Effector CD4-positive, alpha-beta T cell (primary cell): ENCODE measurements around the gene EIF2B4.
A peak's percentile ranks its signal among the peaks of the same experiment; 100 is the strongest.
"Not testable (repeated sequence)": the region's sequence is repeated elsewhere in the genome, so short reads cannot be mapped to it uniquely, and the experiment has no call there.

ENCODE experiments used
- DNase-seq: peaks from one replicate; pipeline ENCODE4 v3.0.0-alpha.2; 2020

Gene EIF2B4

GRCh38 chr2:27377618-27378095 is 7.5 kb upstream of the EIF2B4 start:
- DNase-seq: no peak

- DNase-seq: no peak
Measured at GRCh38 chr2:27376866-27377617, 6.9 kb upstream of the EIF2B4 start.

DNA sequence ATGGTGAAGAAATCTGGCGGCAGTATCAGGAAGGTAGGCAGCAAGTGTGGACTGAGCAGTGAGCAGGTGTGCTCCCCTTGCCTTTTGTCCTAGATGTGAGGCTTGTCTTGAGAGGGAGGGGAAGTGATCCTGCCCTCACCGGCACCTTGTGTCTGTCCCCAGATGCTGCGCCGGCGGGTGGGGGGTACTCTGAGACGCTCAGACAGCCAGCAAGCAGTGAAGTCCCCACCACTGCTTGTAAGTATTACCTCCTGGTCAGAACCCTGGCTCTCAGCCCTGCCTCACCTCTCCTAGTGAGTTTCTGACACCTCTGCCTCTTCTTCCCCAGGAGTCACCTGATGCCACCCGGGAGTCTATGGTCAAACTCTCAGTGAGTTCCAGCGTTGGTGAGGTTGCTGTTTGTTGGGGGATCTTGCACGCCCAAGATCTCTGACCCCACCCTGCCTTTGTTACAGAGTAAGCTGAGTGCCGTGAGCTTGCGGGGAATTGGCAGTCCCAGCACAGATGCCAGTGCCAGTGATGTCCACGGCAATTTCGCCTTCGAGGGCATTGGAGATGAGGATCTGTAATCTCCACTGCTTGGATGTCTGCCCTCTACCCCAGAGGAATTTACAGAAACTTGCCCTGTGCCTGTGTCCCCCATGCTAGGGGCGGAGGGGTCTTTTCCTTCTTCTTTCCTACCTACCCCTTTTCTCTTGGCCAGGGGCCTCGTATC is 6.2 kb upstream of the EIF2B4 start:
- DNase-seq: no peak

DNA sequence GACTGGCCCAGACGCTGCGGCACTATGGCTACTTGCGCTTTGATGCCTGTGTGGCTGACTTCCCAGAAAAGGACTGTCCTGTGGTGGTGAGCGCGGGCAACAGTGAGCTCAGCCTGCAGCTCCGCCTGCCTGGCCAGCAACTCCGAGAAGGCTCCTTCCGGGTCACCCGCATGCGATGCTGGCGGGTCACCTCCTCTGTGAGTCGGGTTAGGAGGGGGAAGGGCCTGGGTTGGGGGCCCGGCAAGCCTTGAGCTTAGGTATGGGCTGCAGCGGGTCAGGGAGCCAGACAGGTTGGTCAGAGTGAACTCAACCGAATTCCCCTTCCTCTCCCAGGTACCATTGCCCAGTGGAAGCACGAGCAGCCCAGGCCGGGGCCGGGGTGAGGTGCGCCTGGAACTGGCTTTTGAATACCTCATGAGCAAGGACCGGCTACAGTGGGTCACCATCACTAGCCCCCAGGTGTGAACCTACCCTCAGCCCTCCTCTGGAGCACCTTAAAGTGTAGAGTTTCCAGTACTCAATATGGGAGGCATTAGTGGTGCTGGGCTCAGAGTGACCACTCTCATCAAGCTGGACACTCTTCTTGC is 5.5 kb upstream of the EIF2B4 start:
- DNase-seq: no peak

DNA sequence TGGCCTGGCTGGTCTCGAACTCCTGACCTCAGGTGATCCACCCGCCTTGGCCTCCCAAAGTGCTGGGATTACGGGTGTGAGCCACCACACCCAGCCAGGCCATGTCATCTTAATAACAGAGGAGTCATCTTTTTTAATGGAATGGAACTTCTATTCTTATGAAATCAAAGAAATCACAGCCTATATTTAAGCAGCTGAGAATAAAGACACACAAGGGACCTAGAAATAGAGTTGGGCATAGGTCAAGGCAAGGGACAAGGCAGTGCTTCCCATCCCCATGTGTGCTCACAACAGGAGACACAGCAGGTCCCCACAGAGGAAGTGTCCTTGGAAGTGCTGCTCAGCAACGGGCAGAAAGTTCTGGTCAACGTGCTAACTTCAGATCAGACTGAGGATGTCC is 3.4 kb upstream of the EIF2B4 start:
- DNase-seq: no peak

DNA sequence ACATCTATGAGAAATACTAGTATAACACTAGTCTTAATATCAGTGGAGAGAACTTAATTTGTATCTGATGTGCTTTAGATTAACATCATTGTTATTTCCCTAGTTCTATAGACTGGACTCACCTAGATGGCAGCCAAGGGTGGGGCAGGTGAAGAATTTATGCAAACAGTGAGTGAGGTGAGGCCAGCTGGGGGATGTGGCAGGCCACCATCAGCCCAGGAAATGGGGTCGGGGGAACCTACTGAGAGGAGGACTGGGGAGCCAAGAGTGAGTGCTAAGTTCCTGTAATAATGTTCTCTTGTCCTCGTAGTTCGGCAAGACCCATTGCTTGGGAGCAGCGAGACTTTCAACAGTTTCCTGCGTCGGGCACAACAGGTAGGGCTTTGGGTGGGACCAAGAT is 2.8 kb upstream of the EIF2B4 start:
- no peak for DNase-seq

DNA sequence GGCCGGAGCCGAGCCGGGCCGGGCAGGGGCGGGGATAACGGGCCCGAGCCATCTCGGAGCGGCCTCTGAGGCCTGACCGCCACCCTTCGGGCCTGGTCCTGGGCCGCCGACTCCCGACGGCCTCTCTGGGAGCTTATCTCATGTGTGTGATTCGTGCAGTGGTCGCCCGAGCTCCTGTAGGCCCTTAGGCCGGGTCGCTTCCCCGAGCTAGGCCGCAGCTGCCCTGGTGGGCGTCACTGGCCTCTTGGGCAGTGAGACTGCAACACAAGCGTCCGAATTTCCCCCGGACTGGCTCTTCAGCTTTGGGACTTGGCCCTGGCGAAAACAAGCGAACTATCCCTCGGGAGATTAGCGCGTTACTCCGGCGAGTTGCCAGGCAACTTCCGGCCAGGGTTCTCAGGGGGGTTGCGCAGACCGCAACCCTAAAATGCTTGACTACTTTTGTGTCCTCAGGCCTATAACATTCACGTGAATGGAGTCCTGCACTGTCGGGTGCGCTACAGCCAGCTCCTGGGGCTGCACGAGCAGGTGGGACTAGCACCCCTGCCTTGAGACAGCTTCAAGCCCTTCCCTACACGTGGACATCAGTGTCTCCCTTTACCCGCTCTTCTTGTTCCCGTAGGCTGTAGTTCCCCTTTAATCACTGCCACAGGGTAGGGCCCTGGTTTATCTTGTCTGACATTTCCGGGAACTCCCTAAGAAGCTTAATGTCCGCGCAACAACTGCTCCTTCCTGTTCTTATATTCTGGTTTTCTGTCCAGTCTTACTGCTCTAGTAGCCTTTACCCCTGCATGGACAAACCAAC is 880 bp upstream of the EIF2B4 start:
- peak; percentile 12 for DNase-seq

GRCh38 chr2:27369471-27370025 is 590 bp downstream of the EIF2B4 start:
- DNase-seq: no peak

GRCh38 chr2:27363933-27364332 is 6.2 kb downstream of the EIF2B4 start:
- no peak for DNase-seq

DNA sequence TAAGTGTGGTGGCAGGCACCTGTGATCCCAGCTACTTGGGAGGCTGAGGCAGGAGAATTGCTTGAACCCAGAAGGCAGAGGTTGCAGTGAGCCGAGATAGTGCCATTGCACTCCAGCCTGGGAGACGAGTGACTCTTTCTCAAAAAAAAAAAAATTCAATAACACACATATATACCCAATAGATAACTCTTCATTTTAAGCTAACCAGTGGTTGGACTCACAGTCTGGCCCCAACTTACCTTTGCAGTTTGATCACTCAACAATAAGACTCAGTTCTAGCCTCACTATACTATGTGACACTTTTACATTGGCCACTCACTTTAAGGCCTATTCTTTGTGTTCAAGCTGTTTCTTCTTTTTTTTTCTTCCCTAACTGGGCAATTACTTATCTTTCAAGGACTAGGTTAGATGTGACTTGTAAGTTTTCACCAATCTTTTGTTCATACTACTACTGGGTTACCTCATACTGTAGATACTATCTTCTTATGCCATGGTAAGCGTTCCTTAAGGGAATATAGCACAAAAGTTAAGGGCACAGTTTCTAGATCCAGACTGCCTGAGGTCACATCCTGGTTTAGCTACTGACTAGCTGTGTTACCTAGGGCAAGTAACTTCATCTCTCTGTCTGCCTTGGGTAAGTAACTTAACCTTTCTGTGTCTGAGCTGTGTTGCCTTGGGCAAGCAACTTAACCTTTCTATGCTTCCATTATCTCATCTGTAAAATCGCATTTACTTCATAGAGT is 7.3 kb downstream of the EIF2B4 start:
- DNase-seq: no peak

GRCh38 chr2:27356382-27357181 is 13.6 kb downstream of the EIF2B4 start, which contains the start of gene GTF3C2:
TSS of gene GTF3C2 (minus strand) at chr2:27356764. CDS start at chr2:27343554, 13,210 bp downstream.
- peak; percentile 91 for DNase-seq

- DNase-seq: no peak
Measured at GRCh38 chr2:27356056-27356381, 14.1 kb downstream of the EIF2B4 start.

- DNase-seq: no peak
Measured at GRCh38 chr2:27354597-27354927, 15.6 kb downstream of the EIF2B4 start.

GRCh38 chr2:27353762-27354596 is 16.2 kb downstream of the EIF2B4 start:
- DNase-seq: no peak

DNA sequence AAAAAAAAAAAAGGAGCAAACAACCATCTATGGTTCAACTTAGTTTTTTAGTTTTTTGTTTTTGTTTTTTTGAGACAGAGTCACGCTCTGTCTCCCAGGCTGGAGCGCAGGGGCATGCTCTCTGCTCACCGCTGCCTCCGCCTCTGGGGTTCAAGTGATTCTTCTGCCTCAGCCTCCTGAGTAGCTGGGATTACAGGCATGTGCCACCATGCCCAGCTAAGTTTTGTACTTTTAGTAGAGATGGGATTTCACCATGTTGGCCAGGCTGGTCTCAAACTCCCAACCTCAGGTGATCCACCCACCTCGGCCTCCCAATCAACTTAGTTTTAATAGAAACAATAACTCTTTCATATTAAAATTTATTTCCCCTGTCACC is 16.8 kb downstream of the EIF2B4 start:
- not testable (repeated sequence) for DNase-seq

DNA sequence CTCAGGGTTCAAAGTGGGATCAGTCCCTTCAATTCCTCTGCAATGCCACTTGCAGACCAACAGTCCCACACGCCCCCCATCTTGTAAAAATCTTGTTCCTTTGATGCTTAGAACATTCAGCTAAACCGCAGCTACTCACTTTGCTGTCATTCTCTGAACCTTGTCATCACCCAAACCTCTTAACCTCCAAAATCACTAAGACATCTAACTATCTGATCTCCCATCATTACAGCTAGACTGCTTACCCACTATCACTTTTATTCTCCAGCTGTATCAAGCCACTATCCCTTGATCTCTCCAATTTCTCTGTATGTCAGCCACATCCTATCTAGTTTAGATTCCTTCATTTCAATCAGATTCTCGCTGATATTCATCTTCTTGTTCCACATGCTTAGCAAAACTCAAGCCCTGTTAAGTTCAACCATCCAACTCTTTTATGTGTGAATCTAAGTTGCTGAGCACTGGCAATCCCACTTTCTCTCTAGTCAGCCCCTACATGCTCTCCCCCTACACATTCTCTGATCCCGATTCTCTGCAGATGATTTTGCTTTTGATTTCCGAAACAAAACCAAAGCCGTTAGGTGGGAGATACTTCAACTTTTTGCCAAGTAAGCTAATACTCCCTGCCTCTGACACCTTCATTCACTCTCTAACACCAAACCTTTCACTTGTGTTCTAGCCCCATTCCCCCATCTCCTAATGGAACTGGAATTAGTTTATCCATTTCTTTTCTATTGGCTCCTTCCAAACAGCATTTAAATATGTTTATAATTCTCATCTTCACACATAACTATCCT is 18.1 kb downstream of the EIF2B4 start:
- DNase-seq: no peak

- no peak for DNase-seq
Measured at GRCh38 chr2:27350106-27350693, 19.9 kb downstream of the EIF2B4 start.

- no peak for DNase-seq
Measured at GRCh38 chr2:27347641-27348040, 22.5 kb downstream of the EIF2B4 start.

GRCh38 chr2:27336173-27336572 is 34.0 kb downstream of the EIF2B4 start:
- DNase-seq: no peak
